Measurements from ENCODE around the gene SPARC. TPM values are rescaled to one million over a fixed set of nuclear protein-coding genes. Genes with fewer than 3 reads are reported as not detected.

The SPARC gene
- total RNA-seq, 1 experiment from 2014 or later: 1,361 TPM

Other genes with a start within 250 kb of the SPARC start
- gene SLC36A1, start 239.3 kb downstream of the SPARC start, total RNA-seq (2014; rRNA removed; shearing (Covaris generic); ENCODE audit: low replicate concordance): 2.9 and 5.8 TPM in 2 replicates
- gene FAT2, start 95.6 kb downstream of the SPARC start, total RNA-seq (2014; rRNA removed; shearing (Covaris generic); ENCODE audit: low replicate concordance): not detected in 2 replicates
- 69.5 and 138 TPM in 2 replicates for gene ATOX1, start 71.7 kb upstream of the SPARC start, total RNA-seq (2014; rRNA removed; shearing (Covaris generic); ENCODE audit: low replicate concordance)
- 187 and 352 TPM in 2 replicates for gene G3BP1, start 85.0 kb upstream of the SPARC start, total RNA-seq (2014; rRNA removed; shearing (Covaris generic); ENCODE audit: low replicate concordance)
- gene GLRA1, start 237.9 kb upstream of the SPARC start, total RNA-seq (2014; rRNA removed; shearing (Covaris generic); ENCODE audit: low replicate concordance): not detected in 2 replicates